GM23338 (cell line): ENCODE data around the gene NT5C2. TPM values are rescaled to one million over a fixed set of nuclear protein-coding genes. Genes with fewer than 3 reads are reported as not detected.

ENCODE experiments used
- ATAC-seq: fragments of 200-7000 bp; cut with Tn5 transposase; 3 replicates; pipeline ENCODE4 v1.9.1; 2020
- DNase-seq: peaks from one replicate; pipeline ENCODE4 v3.0.0-alpha.2; 2015; ENCODE audit warnings: low spot score
- H2AFZ ChIP-seq: fragments of 200-600 bp; sonication (generic); 2 replicates; pipeline ENCODE4 v1.8.0; 2016; ENCODE audit warnings: antibody characterized with exemption, mild to moderate bottlenecking, moderate library complexity
- H3F3A ChIP-seq: fragments of 200-600 bp; sonication (generic); replicated peaks from 2 replicates; pipeline ENCODE4 v1.8.0; 2017; ENCODE audit warnings: antibody characterized with exemption, mixed run types, low read depth
- H3K27ac ChIP-seq: fragments of 200-600 bp; sonication (generic); 2 replicates; pipeline ENCODE4 v1.6.1; 2016; ENCODE audit warnings: low read depth
- H3K27me3 ChIP-seq: fragments of 200-600 bp; sonication (generic); 2 replicates; pipeline ENCODE4 v1.8.0; 2016; ENCODE audit warnings: mild to moderate bottlenecking, mixed run types, moderate library complexity; ENCODE audit not compliant: insufficient read depth
- H3K36me3 ChIP-seq: fragments of 200-600 bp; sonication (generic); 2 replicates; pipeline ENCODE4 v1.8.0; 2016; ENCODE audit warnings: mild to moderate bottlenecking; ENCODE audit not compliant: insufficient read depth
- H3K4me1 ChIP-seq: fragments of 200-600 bp; sonication (generic); 2 replicates; pipeline ENCODE4 v1.8.0; 2016; ENCODE audit warnings: mild to moderate bottlenecking, moderate library complexity; ENCODE audit not compliant: insufficient read depth
- H3K4me2 ChIP-seq: fragments of 200-600 bp; sonication (generic); 2 replicates; pipeline ENCODE4 v1.7.1; 2017; ENCODE audit warnings: mixed run types
- H3K4me3 ChIP-seq: fragments of 200-600 bp; sonication (generic); 2 replicates; pipeline ENCODE4 v1.6.1; 2016; ENCODE audit warnings: mixed run types
- H3K79me2 ChIP-seq: fragments of 200-600 bp; sonication (generic); replicated peaks from 2 replicates; pipeline ENCODE4 v1.8.0; 2017; ENCODE audit warnings: mild to moderate bottlenecking; ENCODE audit not compliant: insufficient read depth
- H3K9me2 ChIP-seq: fragments of 200-600 bp; sonication (generic); 2 replicates; pipeline ENCODE4 v1.8.0; 2017; ENCODE audit not compliant: insufficient read depth
- H4K20me1 ChIP-seq: fragments of 200-600 bp; sonication (generic); replicated peaks from 2 replicates; pipeline ENCODE4 v1.8.0; 2017; ENCODE audit warnings: mild to moderate bottlenecking; ENCODE audit not compliant: insufficient read depth
- H3K27ac Mint-ChIP-seq: 2 replicates; pipeline ENCODE4 v1.8.0; 2020; ENCODE audit warnings: inconsistent platforms, mild to moderate bottlenecking, moderate library complexity, mixed read lengths
- H3K27me3 Mint-ChIP-seq: 3 replicates; pipeline ENCODE4 v1.8.0; 2022; ENCODE audit warnings: low read depth, mild to moderate bottlenecking, moderate library complexity, mixed read lengths, inconsistent platforms; ENCODE audit not compliant: insufficient read depth, poor library complexity
- H3K36me3 Mint-ChIP-seq: 3 replicates; pipeline ENCODE4 v1.8.0; 2021; ENCODE audit warnings: low read depth, mild to moderate bottlenecking, inconsistent platforms, moderate library complexity, mixed read lengths
- H3K4me1 Mint-ChIP-seq: 3 replicates; pipeline ENCODE4 v1.8.0; 2020; ENCODE audit warnings: mild to moderate bottlenecking, inconsistent platforms, mixed read lengths
- H3K4me3 Mint-ChIP-seq: 3 replicates; pipeline ENCODE4 v1.8.0; 2021; ENCODE audit warnings: moderate library complexity, mild to moderate bottlenecking, inconsistent platforms, mixed read lengths
- H3K9me3 Mint-ChIP-seq: 3 replicates; pipeline ENCODE4 v1.8.0; 2020; ENCODE audit warnings: moderate library complexity, mild to moderate bottlenecking, inconsistent platforms, mixed read lengths
- CREB1 ChIP-seq: fragments of 250-450 bp; sonication (Bioruptor Pico); IDR thresholded peaks from 2 replicates; pipeline ENCODE4 v1.5.0; 2020; ENCODE audit warnings: low read depth, mild to moderate bottlenecking, moderate library complexity
- CTCF ChIP-seq, 2 experiments: fragments of 200-600 bp in 1 of 2; sonication (generic) in 1 of 2; conservative IDR thresholded peaks; 2 replicates each; pipeline versions ENCODE4 v1.5.1 to v1.6.1; 2016 to 2017; ENCODE audit warnings: antibody characterized with exemption in 2 of 2, low read depth in 2 of 2, mild to moderate bottlenecking in 2 of 2, moderate library complexity in 1 of 2
- ETS1 ChIP-seq: IDR thresholded peaks from 2 replicates; pipeline ENCODE4 v1.6.1; 2016; ENCODE audit warnings: antibody characterized with exemption
- EZH2phosphoT487 ChIP-seq: fragments of 200-600 bp; sonication (generic); IDR thresholded peaks from one replicate; pipeline ENCODE4 v1.8.1; 2018; ENCODE audit warnings: antibody characterized with exemption; ENCODE audit not compliant: unreplicated experiment
- NANOG ChIP-seq: IDR thresholded peaks from 2 replicates; pipeline ENCODE4 v1.6.1; 2016; ENCODE audit warnings: antibody characterized with exemption, borderline replicate concordance
- POLR2AphosphoS5 ChIP-seq: IDR thresholded peaks from 2 replicates; pipeline ENCODE4 v1.6.1; 2016; ENCODE audit warnings: antibody characterized with exemption, low read depth
- REST ChIP-seq: IDR thresholded peaks from one replicate; pipeline ENCODE4 v1.6.1; 2018; ENCODE audit warnings: antibody characterized with exemption; ENCODE audit not compliant: unreplicated experiment
- ZNF114 ChIP-seq: fragments of 250-450 bp; sonication (Bioruptor Pico); IDR thresholded peaks from 2 replicates; pipeline ENCODE4 v1.5.0; 2020; ENCODE audit warnings: mild to moderate bottlenecking, moderate library complexity
- ZNF331 ChIP-seq: fragments of 250-450 bp; sonication (Bioruptor Pico); IDR thresholded peaks from 2 replicates; pipeline ENCODE4 v1.5.0; 2020; ENCODE audit warnings: low read depth, mild to moderate bottlenecking, moderate library complexity
- polyA plus RNA-seq: library from polyadenylated mRNA; unstranded; fragments of >200 nt; fragmentation: Nextera tagmentation; extraction: Ambion mirVana; gene quantifications from 2 replicates; pipeline ENCODE4 v1.2.1, GENCODE V29; 2016
- total RNA-seq: library from RNA; depleted of rRNA; stranded (reverse); fragments of >200 nt; shearing (Covaris generic); gene quantifications from 2 replicates; pipeline ENCODE4 v1.2.3, GENCODE V29; 2014

NT5C2 gene
- total and polyA plus RNA-seq, 2 experiments from 2014 or later: 33.9 to 85.4 TPM

GRCh38 chr10:103072891-103073290 is 120.2 kb downstream of the NT5C2 start:
- TF ChIP-seq NANOG (no peak), ETS1 (no peak), ZNF331 (no peak), ZNF114 (no peak), EZH2phosphoT487 (no peak), REST (no peak), POLR2AphosphoS5 (no peak), CTCF (conservative IDR thresholded peaks at IDR 0.05; ENCODE audit: low read depth in 2 of 2) (no peak), CREB1 (no peak)
- Mint-ChIP-seq H3K36me3 (peaks cover 13% of the 10 kb centered on the region), H3K9me3 (no peaks in the 10 kb centered on the region), H3K4me3 (no peak overlapping the region), H3K27ac (no peak overlapping the region), H3K27me3 (peaks cover 2% of the 10 kb centered on the region), H3K4me1 (peaks cover 6% of the 10 kb centered on the region; the same call in 2 of the 3 replicates)
- no peak overlapping the region for H3K4me2 ChIP-seq
- H4K20me1 ChIP-seq: no peaks in the 10 kb centered on the region
- DNase-seq: no peak
- no peaks in the 10 kb centered on the region for H3K27me3 ChIP-seq
- no peak for ATAC-seq
- no peaks in the 10 kb centered on the region for H3K9me2 ChIP-seq
- H3K4me1 ChIP-seq: 0 out of 2 replicates have a peak, but pooled peaks cover 5% of the 10 kb centered on the region
- no peak overlapping the region for H3K4me3 ChIP-seq
- H2AFZ ChIP-seq: no peak overlapping the region
- no peaks in the 10 kb centered on the region for H3K79me2 ChIP-seq
- no peak overlapping the region for H3K27ac ChIP-seq
- H3K36me3 ChIP-seq: no peaks in the 10 kb centered on the region
- H3F3A ChIP-seq: no peaks in the 10 kb centered on the region

- Mint-ChIP-seq H3K36me3 (peaks cover 8% of the 10 kb centered on the region), H3K4me1 (no peaks in the 10 kb centered on the region; the same call in 1 of the 3 replicates), H3K27ac (no peak overlapping the region), H3K9me3 (no peaks in the 10 kb centered on the region), H3K27me3 (peaks cover 2% of the 10 kb centered on the region), H3K4me3 (no peak overlapping the region)
- Histone ChIP-seq H3K36me3 (no peaks in the 10 kb centered on the region), H3K9me2 (no peaks in the 10 kb centered on the region), H2AFZ (no peak overlapping the region), H3K27me3 (no peaks in the 10 kb centered on the region), H3K4me2 (no peak overlapping the region), H4K20me1 (0 out of 2 replicates have a peak, but pooled peaks cover 4% of the 10 kb centered on the region), H3K79me2 (no peaks in the 10 kb centered on the region), H3K4me1 (0 out of 2 replicates have a peak, but pooled peaks cover 5% of the 10 kb centered on the region), H3F3A (no peaks in the 10 kb centered on the region), H3K27ac (no peak overlapping the region), H3K4me3 (no peak overlapping the region)
- no peak for ATAC-seq
- DNase-seq: peak; percentile 38
- TF ChIP-seq CTCF (conservative IDR thresholded peaks at IDR 0.05; ENCODE audit: low read depth in 2 of 2) (0 out of 4 replicates have a peak, but pooled peaks of 1 of the 2 experiments have one; percentile 21), ZNF114 (no peak)
These were observed 120.8 kb downstream of the NT5C2 start for GRCh38 chr10:103072276-103072675.
